ENCODE data around the gene CENPC. TPM values are rescaled to one million over a fixed set of nuclear protein-coding genes. Genes with fewer than 3 reads are reported as not detected.

The CENPC gene
- total RNA-seq, 1 experiment from 2014 or later = 12.9 TPM

- no peak overlapping the region for H3K27ac Mint-ChIP-seq (ENCODE audit: unreplicated experiment)
- no peak for DNase-seq
- no peaks in the 10 kb centered on the region for H3K4me1 Mint-ChIP-seq (ENCODE audit: low read depth, unreplicated experiment)
- CTCF ChIA-PET = no interaction called here
- H3K4me3 Mint-ChIP-seq (ENCODE audit: low read depth, unreplicated experiment) = no peak overlapping the region
- no peaks in the 10 kb centered on the region for H3K27me3 Mint-ChIP-seq (ENCODE audit: unreplicated experiment)
- no TSS peak for BruUV-seq (replicated peaks)
- H3K36me3 Mint-ChIP-seq (ENCODE audit: insufficient read depth, unreplicated experiment) = no peaks in the 10 kb centered on the region
- intact Hi-C loops (cut with micrococcal nuclease; ENCODE audit: unreplicated experiment) = no loop called here
- no peak for TF ChIP-seq CTCF (IDR thresholded peaks at IDR 0.05; ENCODE audit: unreplicated experiment)
- H3K9me3 Mint-ChIP-seq (ENCODE audit: low read depth, unreplicated experiment) = no peaks in the 10 kb centered on the region
These were observed 30.8 kb upstream of the CENPC start for GRCh38 chr4:67576059-67576466.

GRCh38 chr4:67575232-67576058 lies 30.1 kb upstream of the CENPC start:
- no peaks in the 10 kb centered on the region for H3K9me3 Mint-ChIP-seq (ENCODE audit: low read depth, unreplicated experiment)
- CTCF ChIA-PET = no interaction called here
- no peak for TF ChIP-seq CTCF (IDR thresholded peaks at IDR 0.05; ENCODE audit: unreplicated experiment)
- intact Hi-C loops (cut with micrococcal nuclease; ENCODE audit: unreplicated experiment) = no loop called here
- no peak overlapping the region for H3K4me3 Mint-ChIP-seq (ENCODE audit: low read depth, unreplicated experiment)
- H3K4me1 Mint-ChIP-seq (ENCODE audit: low read depth, unreplicated experiment) = no peaks in the 10 kb centered on the region
- no peaks in the 10 kb centered on the region for H3K27me3 Mint-ChIP-seq (ENCODE audit: unreplicated experiment)
- BruUV-seq (replicated peaks) = no TSS peak
- H3K27ac Mint-ChIP-seq (ENCODE audit: unreplicated experiment) = no peak overlapping the region
- H3K36me3 Mint-ChIP-seq (ENCODE audit: insufficient read depth, unreplicated experiment) = no peaks in the 10 kb centered on the region
- DNase-seq = no peak

GRCh38 chr4:67573193-67573592 lies 27.9 kb upstream of the CENPC start:
- Mint-ChIP-seq H3K27ac (ENCODE audit: unreplicated experiment) (no peak overlapping the region), H3K9me3 (ENCODE audit: low read depth, unreplicated experiment) (no peaks in the 10 kb centered on the region), H3K4me3 (ENCODE audit: low read depth, unreplicated experiment) (no peak overlapping the region), H3K36me3 (ENCODE audit: insufficient read depth, unreplicated experiment) (no peaks in the 10 kb centered on the region), H3K27me3 (ENCODE audit: unreplicated experiment) (no peaks in the 10 kb centered on the region), H3K4me1 (ENCODE audit: low read depth, unreplicated experiment) (no peaks in the 10 kb centered on the region)
- DNase-seq = no peak
- intact Hi-C loops (cut with micrococcal nuclease; ENCODE audit: unreplicated experiment) = no loop called here
- CTCF ChIA-PET = no interaction called here
- no peak for TF ChIP-seq CTCF (IDR thresholded peaks at IDR 0.05; ENCODE audit: unreplicated experiment)
- BruUV-seq (replicated peaks) = no TSS peak

GRCh38 chr4:67571975-67572374 lies 26.7 kb upstream of the CENPC start:
- H3K27ac Mint-ChIP-seq (ENCODE audit: unreplicated experiment) = no peak overlapping the region
- CTCF ChIA-PET = no interaction called here
- no peaks in the 10 kb centered on the region for H3K4me1 Mint-ChIP-seq (ENCODE audit: low read depth, unreplicated experiment)
- DNase-seq = no peak
- no peak overlapping the region for H3K4me3 Mint-ChIP-seq (ENCODE audit: low read depth, unreplicated experiment)
- no TSS peak for BruUV-seq (replicated peaks)
- H3K9me3 Mint-ChIP-seq (ENCODE audit: low read depth, unreplicated experiment) = no peaks in the 10 kb centered on the region
- TF ChIP-seq CTCF (IDR thresholded peaks at IDR 0.05; ENCODE audit: unreplicated experiment) = no peak
- no peaks in the 10 kb centered on the region for H3K27me3 Mint-ChIP-seq (ENCODE audit: unreplicated experiment)
- intact Hi-C loops (cut with micrococcal nuclease; ENCODE audit: unreplicated experiment) = no loop called here
- no peaks in the 10 kb centered on the region for H3K36me3 Mint-ChIP-seq (ENCODE audit: insufficient read depth, unreplicated experiment)
